ENCODE measurements around the gene TMEM106A. TPM values are rescaled to one million over a fixed set of nuclear protein-coding genes. Genes with fewer than 3 reads are reported as not detected.
"Not testable (repeated sequence)": the region's sequence is repeated elsewhere in the genome, so short reads cannot be mapped to it uniquely, and the experiment has no call there.

TMEM106A gene
- total RNA-seq, 1 experiment from 2014 or later, result 14.5 TPM

DNA sequence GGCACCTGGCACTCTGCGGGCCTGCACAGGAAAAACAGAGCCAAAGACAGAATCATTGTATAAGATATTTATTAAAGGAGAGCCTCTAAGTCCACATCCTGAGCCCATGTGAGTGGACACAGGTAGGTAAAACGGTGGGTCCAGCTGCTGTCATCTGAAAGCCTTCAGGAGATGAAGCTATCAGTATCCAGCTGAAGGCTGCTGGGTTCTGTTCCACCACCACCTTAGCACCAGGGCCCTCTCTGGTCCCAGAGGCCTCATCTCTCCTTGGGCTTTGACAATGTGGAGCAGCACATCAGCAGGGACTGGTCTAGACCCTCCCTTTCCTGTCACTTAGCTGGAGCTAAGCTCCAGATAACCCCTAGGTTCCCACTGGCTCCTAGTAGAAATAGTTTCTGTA, 7.3 kb downstream of the TMEM106A start:
- Histone ChIP-seq H3K9ac (ENCODE audit: low read length) (no peak overlapping the region), H3K79me2 (ENCODE audit: low read length) (no peaks in the 10 kb centered on the region), H2AFZ (ENCODE audit: low read length) (no peak overlapping the region), H3K27ac (ENCODE audit: low read length) (no peak overlapping the region), H3K9me3 (ENCODE audit: low read length) (no peaks in the 10 kb centered on the region), H3K4me3 (ENCODE audit: low read length) (no peak overlapping the region), H4K20me1 (ENCODE audit: insufficient read depth, low read depth, low read length) (no peaks in the 10 kb centered on the region), H3K4me1 (ENCODE audit: low read length) (no peaks in the 10 kb centered on the region), H3K36me3 (ENCODE audit: insufficient read depth, low read length) (no peaks in the 10 kb centered on the region), H3K27me3 (ENCODE audit: low read length) (no peaks in the 10 kb centered on the region), H3K9me2 (replicated peaks; ENCODE audit: insufficient read depth, low read length) (no peaks in the 10 kb centered on the region), H3K4me2 (ENCODE audit: low read depth, low read length, poor library complexity, severe bottlenecking) (no peak overlapping the region)
- no peak for DNase-seq

GRCh38 chr17:43219746-43220380, 8.2 kb downstream of the TMEM106A start:
- Histone ChIP-seq H3K9me2 (replicated peaks; ENCODE audit: insufficient read depth, low read length) (no peaks in the 10 kb centered on the region), H3K4me2 (ENCODE audit: low read depth, low read length, poor library complexity, severe bottlenecking) (no peak overlapping the region), H3K9me3 (ENCODE audit: low read length) (no peaks in the 10 kb centered on the region), H2AFZ (ENCODE audit: low read length) (no peak overlapping the region), H3K27me3 (ENCODE audit: low read length) (no peaks in the 10 kb centered on the region), H3K27ac (ENCODE audit: low read length) (no peak overlapping the region), H4K20me1 (ENCODE audit: insufficient read depth, low read depth, low read length) (no peaks in the 10 kb centered on the region), H3K4me3 (ENCODE audit: low read length) (no peak overlapping the region), H3K4me1 (ENCODE audit: low read length) (no peaks in the 10 kb centered on the region), H3K9ac (ENCODE audit: low read length) (no peak overlapping the region), H3K36me3 (ENCODE audit: insufficient read depth, low read length) (no peaks in the 10 kb centered on the region), H3K79me2 (ENCODE audit: low read length) (no peaks in the 10 kb centered on the region)
- no peak for DNase-seq

GRCh38 chr17:43220511-43221125, 8.9 kb downstream of the TMEM106A start:
- H2AFZ ChIP-seq (ENCODE audit: low read length), result no peak overlapping the region
- no peak overlapping the region for H3K9ac ChIP-seq (ENCODE audit: low read length)
- no peak overlapping the region for H3K27ac ChIP-seq (ENCODE audit: low read length)
- no peak overlapping the region for H3K4me2 ChIP-seq (ENCODE audit: low read depth, low read length, poor library complexity, severe bottlenecking)
- H3K9me3 ChIP-seq (ENCODE audit: low read length), result no peaks in the 10 kb centered on the region
- H3K9me2 ChIP-seq (replicated peaks; ENCODE audit: insufficient read depth, low read length), result no peaks in the 10 kb centered on the region
- no peaks in the 10 kb centered on the region for H4K20me1 ChIP-seq (ENCODE audit: insufficient read depth, low read depth, low read length)
- H3K79me2 ChIP-seq (ENCODE audit: low read length), result no peaks in the 10 kb centered on the region
- no peak overlapping the region for H3K4me3 ChIP-seq (ENCODE audit: low read length)
- no peak for DNase-seq
- H3K4me1 ChIP-seq (ENCODE audit: low read length), result no peaks in the 10 kb centered on the region
- H3K36me3 ChIP-seq (ENCODE audit: insufficient read depth, low read length), result no peaks in the 10 kb centered on the region
- no peaks in the 10 kb centered on the region for H3K27me3 ChIP-seq (ENCODE audit: low read length)

- H3K27me3 ChIP-seq (ENCODE audit: low read length), result no peaks in the 10 kb centered on the region
- no peak overlapping the region for H2AFZ ChIP-seq (ENCODE audit: low read length)
- no peaks in the 10 kb centered on the region for H3K4me1 ChIP-seq (ENCODE audit: low read length)
- H4K20me1 ChIP-seq (ENCODE audit: insufficient read depth, low read depth, low read length), result no peaks in the 10 kb centered on the region
- H3K9me2 ChIP-seq (replicated peaks; ENCODE audit: insufficient read depth, low read length), result no peaks in the 10 kb centered on the region
- H3K36me3 ChIP-seq (ENCODE audit: insufficient read depth, low read length), result no peaks in the 10 kb centered on the region; the same call in 1 of the 2 replicates
- H3K9ac ChIP-seq (ENCODE audit: low read length), result no peak overlapping the region
- peak; percentile 4 for DNase-seq
- H3K4me2 ChIP-seq (ENCODE audit: low read depth, low read length, poor library complexity, severe bottlenecking), result no peak overlapping the region
- no peaks in the 10 kb centered on the region for H3K9me3 ChIP-seq (ENCODE audit: low read length)
- no peak overlapping the region for H3K4me3 ChIP-seq (ENCODE audit: low read length)
- no peaks in the 10 kb centered on the region for H3K79me2 ChIP-seq (ENCODE audit: low read length)
- no peak overlapping the region for H3K27ac ChIP-seq (ENCODE audit: low read length)
Measured at GRCh38 chr17:43224146-43224705, 12.6 kb downstream of the TMEM106A start.

GRCh38 chr17:43226393-43226792, 14.7 kb downstream of the TMEM106A start:
- peak; percentile 10 for DNase-seq
- H3K27ac ChIP-seq (ENCODE audit: low read length), result no peak overlapping the region
- H3K36me3 ChIP-seq (ENCODE audit: insufficient read depth, low read length), result no peaks in the 10 kb centered on the region; the same call in 1 of the 2 replicates
- H4K20me1 ChIP-seq (ENCODE audit: insufficient read depth, low read depth, low read length), result no peaks in the 10 kb centered on the region
- no peaks in the 10 kb centered on the region for H3K79me2 ChIP-seq (ENCODE audit: low read length)
- no peak overlapping the region for H2AFZ ChIP-seq (ENCODE audit: low read length)
- H3K4me2 ChIP-seq (ENCODE audit: low read depth, low read length, poor library complexity, severe bottlenecking), result no peak overlapping the region
- no peak overlapping the region for H3K9ac ChIP-seq (ENCODE audit: low read length)
- H3K9me2 ChIP-seq (replicated peaks; ENCODE audit: insufficient read depth, low read length), result no peaks in the 10 kb centered on the region
- H3K4me1 ChIP-seq (ENCODE audit: low read length), result no peaks in the 10 kb centered on the region
- no peak overlapping the region for H3K4me3 ChIP-seq (ENCODE audit: low read length)
- H3K27me3 ChIP-seq (ENCODE audit: low read length), result no peaks in the 10 kb centered on the region
- H3K9me3 ChIP-seq (ENCODE audit: low read length), result no peaks in the 10 kb centered on the region

- H3K79me2 ChIP-seq (ENCODE audit: low read length); DNase-seq; H3K27me3 ChIP-seq (ENCODE audit: low read length); H3K27ac ChIP-seq (ENCODE audit: low read length); H3K9ac ChIP-seq (ENCODE audit: low read length); H3K36me3 ChIP-seq (ENCODE audit: insufficient read depth, low read length); H3K9me3 ChIP-seq (ENCODE audit: low read length); H2AFZ ChIP-seq (ENCODE audit: low read length); H3K4me1 ChIP-seq (ENCODE audit: low read length); H3K4me3 ChIP-seq (ENCODE audit: low read length); H3K9me2 ChIP-seq (replicated peaks; ENCODE audit: insufficient read depth, low read length); H4K20me1 ChIP-seq (ENCODE audit: insufficient read depth, low read depth, low read length); H3K4me2 ChIP-seq (ENCODE audit: low read depth, low read length, poor library complexity, severe bottlenecking): not testable (repeated sequence)
Measured at GRCh38 chr17:43228020-43228782, 16.5 kb downstream of the TMEM106A start, which contains the start of gene CCDC200. CCDC200 (minus strand) TSS chr17:43228623; CDS start chr17:43228554, 69 bp downstream.

DNA sequence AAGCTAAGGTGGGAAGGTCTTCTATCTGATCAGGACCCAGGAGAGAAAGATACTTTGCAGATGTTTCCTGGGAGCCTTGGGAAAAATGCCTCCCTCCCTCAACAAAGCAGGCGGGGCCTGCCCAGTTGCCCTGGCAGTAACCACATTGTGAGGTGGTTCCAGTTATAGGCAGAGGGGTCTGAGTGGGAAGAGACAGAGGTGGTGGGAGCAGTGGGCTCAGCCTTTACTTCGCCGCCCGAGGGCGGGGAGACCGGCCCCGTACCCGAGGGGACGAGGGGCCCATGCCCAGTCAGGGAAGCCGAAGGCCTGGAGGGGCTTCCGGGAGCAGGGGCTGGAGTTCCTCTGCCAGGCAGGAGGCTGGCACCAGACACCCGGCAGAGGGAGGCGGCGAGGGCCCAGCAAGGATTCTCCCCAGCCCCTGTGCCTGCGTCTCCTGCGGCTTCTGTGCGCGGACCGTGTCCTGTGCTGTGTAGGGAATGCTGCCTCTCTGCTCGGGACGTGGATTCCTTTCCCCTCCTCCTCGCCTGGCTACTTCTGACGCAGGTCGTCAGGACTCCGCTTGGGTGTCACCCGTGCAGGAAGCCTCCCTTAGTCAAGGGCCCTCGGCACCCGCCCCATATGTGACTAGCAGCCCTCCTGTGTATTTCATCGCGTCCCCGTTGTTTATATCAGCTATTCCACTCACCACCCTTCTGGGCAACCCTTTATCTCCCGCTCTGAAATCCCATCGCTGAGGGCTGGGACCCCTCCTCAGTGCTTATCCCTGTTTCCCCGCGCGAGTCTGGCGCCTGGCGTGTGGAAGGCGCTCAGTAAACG, 19.7 kb downstream of the TMEM106A start:
- not testable (repeated sequence) for H3K4me3 ChIP-seq (ENCODE audit: low read length); H3K4me1 ChIP-seq (ENCODE audit: low read length); H3K27ac ChIP-seq (ENCODE audit: low read length); H4K20me1 ChIP-seq (ENCODE audit: insufficient read depth, low read depth, low read length); H3K9me2 ChIP-seq (replicated peaks; ENCODE audit: insufficient read depth, low read length); H3K9ac ChIP-seq (ENCODE audit: low read length); DNase-seq; H2AFZ ChIP-seq (ENCODE audit: low read length); H3K79me2 ChIP-seq (ENCODE audit: low read length); H3K36me3 ChIP-seq (ENCODE audit: insufficient read depth, low read length); H3K4me2 ChIP-seq (ENCODE audit: low read depth, low read length, poor library complexity, severe bottlenecking); H3K27me3 ChIP-seq (ENCODE audit: low read length); H3K9me3 ChIP-seq (ENCODE audit: low read length)

All from Karpas-422 (cell line).